HCT116 (cell line): ENCODE measurements around the gene GORASP1. TPM values are rescaled to one million over a fixed set of nuclear protein-coding genes. Genes with fewer than 3 reads are reported as not detected.

Experiments
- ATAC-seq: fragments of 200-7000 bp; cut with Tn5 transposase; 2 replicates; pipeline ENCODE4 v1.9.1; 2020; ENCODE audit warnings: mild to moderate bottlenecking, moderate library complexity
- BruUV-seq: library from RNA; stranded (reverse); fragments of 400-500 nt; replicated peaks from 2 replicates; lab custom pipeline; 2021; lab: Mats Ljungman, UMichigan
- CTCF ChIA-PET: fragments of 300-600 bp; sonication (Branson Sonifier 250); formaldehyde crosslinking; loops from one replicate; lab custom pipeline; 2021; ENCODE audit warnings: antibody characterized with exemption; lab: Charles Lee
- POLR2A ChIA-PET: fragments of 300-600, 350-600 bp; sonication (Branson Sonifier 250); formaldehyde crosslinking; loops from one replicate; lab custom pipeline; 2021; ENCODE audit warnings: antibody characterized with exemption; lab: Charles Lee
- RAD21 ChIA-PET, 2 experiments: fragments of 300-600 bp; sonication (Branson Sonifier 250); formaldehyde crosslinking; loops; one replicate each; lab custom pipeline; 2023; ENCODE audit warnings: low total read pairs in 2 of 2; ENCODE audit not compliant: uncharacterized antibody in 2 of 2, unreplicated experiment in 2 of 2, low non-redundant PET in 1 of 2; lab: Charles Lee
- DNase-seq: peaks from one replicate; pipeline ENCODE4 v3.0.0-alpha.2; 2010; ENCODE audit warnings: low read depth, low spot score
- H2AFZ ChIP-seq: fragments of 200-600 bp; shearing (Covaris generic), sonication (generic); 2 replicates; pipeline ENCODE4 v1.6.1; 2017; ENCODE audit warnings: low read depth, mixed run types, mixed read lengths, antibody characterized with exemption, low read length; ENCODE audit not compliant: poor library complexity, severe bottlenecking
- H3K27ac ChIP-seq: 2 replicates; pipeline ENCODE4 v1.5.1; 2012; ENCODE audit warnings: low read depth, low read length
- H3K27me3 ChIP-seq: fragments of 200-600 bp; sonication (generic); 2 replicates; pipeline ENCODE4 v1.6.1; 2016; ENCODE audit warnings: mixed run types, low read length, mixed read lengths; ENCODE audit not compliant: insufficient read depth
- H3K36me3 ChIP-seq, 2 experiments: fragments of 200-500 bp in 1 of 2; fragments of 200-600 bp in 1 of 2; sonication (Bioruptor generic) in 1 of 2; sonication (generic) in 1 of 2; 2 replicates each; pipeline versions ENCODE4 v1.5.1 to v1.6.1; 2014 to 2016; ENCODE audit warnings: low read length in 2 of 2, inconsistent platforms in 1 of 2, mixed read lengths in 1 of 2, mixed run types in 1 of 2; ENCODE audit not compliant: insufficient read depth in 2 of 2, control insufficient read depth in 1 of 2
- H3K4me1 ChIP-seq, 2 experiments: fragments of 200-600 bp in 1 of 2; sonication (generic) in 1 of 2; 2 replicates each; pipeline versions ENCODE4 v1.5.1 to v1.6.1; 2012 to 2017; ENCODE audit warnings: low read length in 2 of 2, inconsistent platforms in 1 of 2, mild to moderate bottlenecking in 1 of 2, mixed read lengths in 1 of 2, mixed run types in 1 of 2, moderate library complexity in 1 of 2; ENCODE audit not compliant: insufficient read depth in 2 of 2, control insufficient read depth in 1 of 2
- H3K4me2 ChIP-seq: fragments of 200-600 bp; sonication (generic); 2 replicates; pipeline ENCODE4 v1.6.1; 2017; ENCODE audit warnings: mixed run types, low read length, mixed read lengths
- H3K4me3 ChIP-seq, 2 experiments: fragments of 200-600 bp in 1 of 2; sonication (generic) in 1 of 2; replicated peaks in 1 of 2; 2 replicates each; pipeline ENCODE4 v1.5.1; 2011 to 2016; ENCODE audit warnings: low read length in 2 of 2, control low read depth in 1 of 2, low read depth in 1 of 2, mild to moderate bottlenecking in 1 of 2, mixed read lengths in 1 of 2, mixed run types in 1 of 2
- H3K79me2 ChIP-seq: fragments of 200-600 bp; sonication (generic); 2 replicates; pipeline ENCODE4 v1.6.1; 2017; ENCODE audit warnings: mild to moderate bottlenecking, mixed run types, low read length, moderate library complexity, mixed read lengths; ENCODE audit not compliant: insufficient read depth
- H3K9ac ChIP-seq: fragments of 200-600 bp; sonication (generic); 2 replicates; pipeline ENCODE4 v1.6.1; 2016; ENCODE audit warnings: low read length, mixed read lengths
- H3K9me2 ChIP-seq: fragments of 200-600 bp; sonication (generic), shearing (Covaris generic); 2 replicates; pipeline ENCODE4 v1.6.1; 2017; ENCODE audit warnings: mixed run types, mild to moderate bottlenecking, moderate library complexity; ENCODE audit not compliant: insufficient read depth
- H3K9me3 ChIP-seq, 2 experiments: fragments of 200-500 bp in 1 of 2; fragments of 200-600 bp in 1 of 2; sonication (Bioruptor generic) in 1 of 2; sonication (generic) in 1 of 2; 2 replicates each; pipeline ENCODE4 v1.6.1; 2014 to 2017; ENCODE audit warnings: low read length in 2 of 2, mixed read lengths in 2 of 2, inconsistent platforms in 1 of 2, low read depth in 1 of 2, mild to moderate bottlenecking in 1 of 2, mixed run types in 1 of 2, moderate library complexity in 1 of 2; ENCODE audit not compliant: control insufficient read depth in 1 of 2, insufficient read depth in 1 of 2
- H4K20me1 ChIP-seq: fragments of 200-600 bp; sonication (generic), shearing (Covaris generic); 2 replicates; pipeline ENCODE4 v1.6.1; 2017; ENCODE audit warnings: mixed run types, mild to moderate bottlenecking, moderate library complexity; ENCODE audit not compliant: insufficient read depth
- CTCF ChIP-seq, 3 experiments: fragments of 200-600 bp in 1 of 3; sonication (generic) in 1 of 3; IDR thresholded peaks in 2 of 3; conservative IDR thresholded peaks in 1 of 3; 2 replicates each; pipeline ENCODE4 v1.5.1; 2012 to 2017; ENCODE audit warnings: low read depth in 2 of 3, low read length in 2 of 3, antibody characterized with exemption in 1 of 3, borderline replicate concordance in 1 of 3, control low read depth in 1 of 3, mild to moderate bottlenecking in 1 of 3, mixed read lengths in 1 of 3, mixed run types in 1 of 3, moderate library complexity in 1 of 3; ENCODE audit not compliant: insufficient read depth in 1 of 3
- EGR1 ChIP-seq: IDR thresholded peaks from 2 replicates; pipeline ENCODE4 v1.6.1; 2012; ENCODE audit warnings: low read depth
- ELF1 ChIP-seq: IDR thresholded peaks from 2 replicates; pipeline ENCODE4 v1.6.1; 2012; ENCODE audit warnings: low read depth, borderline replicate concordance
- FOSL1 ChIP-seq: IDR thresholded peaks from 2 replicates; pipeline ENCODE4 v1.6.1; 2012; ENCODE audit warnings: low read depth
- MAX ChIP-seq: IDR thresholded peaks from 2 replicates; pipeline ENCODE4 v1.6.1; 2012
- POLR2AphosphoS5 ChIP-seq: IDR thresholded peaks from 2 replicates; pipeline ENCODE4 v1.6.1; 2011; ENCODE audit warnings: mild to moderate bottlenecking, low read depth, low read length, moderate library complexity
- REST ChIP-seq: IDR thresholded peaks from 2 replicates; pipeline ENCODE4 v1.6.1; 2012; ENCODE audit warnings: low read depth
- SP1 ChIP-seq: IDR thresholded peaks from 2 replicates; pipeline ENCODE4 v1.6.1; 2012; ENCODE audit warnings: low read depth
- YY1 ChIP-seq: IDR thresholded peaks from 2 replicates; pipeline ENCODE4 v1.6.1; 2011; ENCODE audit warnings: low read length, low read depth, moderate library complexity, mild to moderate bottlenecking; ENCODE audit not compliant: insufficient replicate concordance; ENCODE audit errors: extremely low read depth
- intact Hi-C: fragments of 100-400 bp; cut with micrococcal nuclease; formaldehyde crosslinking; loops from 2 replicates; pipeline ENCODE4 v1.10.0; 2022
- total RNA-seq: library from RNA; stranded (reverse); gene quantifications from one replicate; pipeline ENCODE4 v1.2.1, GENCODE V29; 2021; ENCODE audit not compliant: unreplicated experiment

Gene GORASP1
- total RNA-seq, 1 experiment from 2014 or later, result 38.8 TPM

GRCh38 chr3:39127908-39128304 lies 20.5 kb upstream of the GORASP1 start:
- Histone ChIP-seq H3K27ac (no peak overlapping the region), H3K9me2 (no peaks in the 10 kb centered on the region), H3K4me2 (no peak overlapping the region), H3K4me1 (peaks cover 27 to 31% of the 10 kb centered on the region in 2 experiments), H3K27me3 (no peaks in the 10 kb centered on the region), H3K79me2 (no peaks in the 10 kb centered on the region), H4K20me1 (no peaks in the 10 kb centered on the region), H3K9ac (no peak overlapping the region), H3K9me3 (no peaks in the 10 kb centered on the region), H3K36me3 (no peaks in the 10 kb centered on the region), H2AFZ (no peak overlapping the region), H3K4me3 (no peak overlapping the region)
- ChIA-PET POLR2A (no interaction called here), RAD21 (interaction anchor here (3.6 to 3.9 kb wide), 2 partner anchors 160 kb away, joined by 21 to 30 read pairs; no protein-coding TSS in a partner anchor), CTCF (interaction anchor here (6.7 kb wide), 1 partner anchor 162 kb away, joined by 184 read pairs; no protein-coding TSS in a partner anchor)
- TF ChIP-seq SP1, result no peak
- TF ChIP-seq REST, result no peak
- TF ChIP-seq ELF1, result no peak
- TF ChIP-seq FOSL1, result no peak
- TF ChIP-seq EGR1, result no peak
- TF ChIP-seq POLR2AphosphoS5, result no peak
- no peak for TF ChIP-seq CTCF (IDR thresholded peaks at IDR 0.05 in 2 of 3, conservative IDR thresholded peaks at IDR 0.05 in 1 of 3; ENCODE audit: borderline replicate concordance in 1 of 3, insufficient read depth in 1 of 3, low read depth in 2 of 3, low read length in 2 of 3)
- TF ChIP-seq MAX, result no peak
- TF ChIP-seq YY1, result no peak
- DNase-seq (no peak), ATAC-seq (no peak)
- no TSS peak for BruUV-seq
- intact Hi-C loops, result no loop called here
